A673 (cell line): ENCODE results near the gene GEN1. TPM values are rescaled to one million over a fixed set of nuclear protein-coding genes. Genes with fewer than 3 reads are reported as not detected.

Source experiments
- BruUV-seq: library from RNA; stranded (reverse); fragments of 400-500 nt; replicated peaks from 2 replicates; lab custom pipeline; 2021; lab: Mats Ljungman, UMichigan
- CTCF ChIA-PET: fragments of 300-600 bp; sonication (Branson Sonifier 250); formaldehyde crosslinking; loops from one replicate; lab custom pipeline; 2022; ENCODE audit warnings: antibody characterized with exemption; lab: Charles Lee
- POLR2A ChIA-PET: fragments of 300-600 bp; sonication (Branson Sonifier 250); formaldehyde crosslinking; loops from one replicate; lab custom pipeline; 2022; ENCODE audit warnings: antibody characterized with exemption; ENCODE audit not compliant: low non-redundant PET; lab: Charles Lee
- DNase-seq: peaks from one replicate; pipeline ENCODE4 v3.0.0-alpha.2; 2015; ENCODE audit warnings: low spot score
- H3K27ac ChIP-seq: fragments of 200-600 bp; sonication (generic); 2 replicates; pipeline ENCODE4 v1.5.1; 2016; ENCODE audit warnings: mixed run types, low read depth, mild to moderate bottlenecking, mixed read lengths, antibody characterized with exemption, low read length; ENCODE audit not compliant: poor library complexity, severe bottlenecking
- H3K27me3 ChIP-seq: fragments of 200-600 bp; sonication (generic); replicated peaks from 2 replicates; pipeline ENCODE4 v1.6.1; 2017; ENCODE audit warnings: mixed run types, low read depth, mild to moderate bottlenecking, mixed read lengths, antibody characterized with exemption, low read length; ENCODE audit not compliant: insufficient read depth, poor library complexity
- H3K36me3 ChIP-seq: fragments of 200-600 bp; sonication (generic); 2 replicates; pipeline ENCODE4 v1.6.1; 2016; ENCODE audit warnings: mixed run types, mild to moderate bottlenecking, mixed read lengths, antibody characterized with exemption, low read length; ENCODE audit not compliant: insufficient read depth, poor library complexity, severe bottlenecking
- H3K4me1 ChIP-seq: fragments of 200-600 bp; sonication (generic); 2 replicates; pipeline ENCODE4 v1.6.1; 2017; ENCODE audit warnings: mixed run types, mild to moderate bottlenecking, mixed read lengths, antibody characterized with exemption, low read length; ENCODE audit not compliant: insufficient read depth, poor library complexity, severe bottlenecking
- H3K4me3 ChIP-seq: fragments of 200-600 bp; sonication (generic); 2 replicates; pipeline ENCODE4 v1.5.1; 2016; ENCODE audit warnings: low read depth, mixed run types, mild to moderate bottlenecking, mixed read lengths, low read length; ENCODE audit not compliant: poor library complexity, severe bottlenecking
- H3K9me3 ChIP-seq: fragments of 200-600 bp; sonication (generic); 2 replicates; pipeline ENCODE4 v1.6.1; 2016; ENCODE audit warnings: mixed run types, low read depth, mild to moderate bottlenecking, mixed read lengths, antibody characterized with exemption, low read length; ENCODE audit not compliant: poor library complexity, severe bottlenecking
- EZH2 ChIP-seq: fragments of 200-600 bp; sonication (generic); IDR thresholded peaks from 2 replicates; pipeline ENCODE4 v1.6.1; 2017; ENCODE audit warnings: borderline replicate concordance, low read depth, mild to moderate bottlenecking, mixed read lengths, antibody characterized with exemption, low read length; ENCODE audit not compliant: poor library complexity, severe bottlenecking
- intact Hi-C: fragments of 100-400 bp; cut with micrococcal nuclease; formaldehyde crosslinking; loops from one replicate; pipeline ENCODE4 v1.10.0; 2022; ENCODE audit not compliant: unreplicated experiment
- total RNA-seq: library from RNA; stranded (reverse); gene quantifications from 2 replicates; pipeline ENCODE4 v1.2.3, GENCODE V29; 2021
- TF ChIP-seq, protein P1 (sequence below): fragments of 300-800, 200-600 bp; sonication (generic); conservative IDR thresholded peaks from 2 replicates; pipeline ENCODE4 v1.5.1; 2017; ENCODE audit warnings: low read depth, mild to moderate bottlenecking, antibody characterized with exemption, low read length, moderate library complexity, mixed read lengths

Gene GEN1
- total RNA-seq, 1 experiment from 2014 or later, result 33.6 TPM

DNA sequence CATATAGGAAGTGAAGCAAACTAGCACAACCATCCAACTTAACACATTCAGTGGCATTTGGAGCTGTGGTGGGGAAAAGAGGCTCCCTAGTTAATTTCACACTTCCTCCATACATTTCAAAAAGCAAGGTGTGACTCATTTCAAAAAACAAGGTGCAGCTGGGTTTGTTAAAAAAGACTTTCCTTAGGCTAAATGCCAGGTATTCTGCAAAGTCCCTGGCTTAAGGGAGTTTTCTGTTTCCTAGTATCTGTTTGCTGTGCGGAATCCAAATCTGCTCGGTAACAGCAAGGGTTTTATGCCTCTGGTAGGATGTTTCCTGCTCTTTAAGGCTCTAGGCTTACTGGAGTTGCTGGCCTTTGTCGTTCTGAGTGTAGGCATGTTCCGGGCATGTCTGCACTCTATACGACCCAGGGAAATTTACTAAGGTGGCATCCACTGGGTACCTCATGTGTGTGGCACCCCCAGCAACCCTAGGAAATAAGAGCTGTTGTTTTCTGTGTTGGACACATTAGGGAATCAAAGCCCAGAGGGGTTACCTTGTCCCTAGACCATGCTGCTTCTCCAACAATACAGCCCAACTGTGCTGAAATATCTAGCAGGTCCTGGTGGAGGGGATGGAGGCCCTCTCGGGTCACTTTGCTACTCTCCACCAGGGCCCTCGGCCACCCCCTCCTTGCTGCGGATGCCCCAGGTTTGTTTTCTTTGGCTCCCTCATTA lies 61.7 kb downstream of the GEN1 start:
- no peak for TF ChIP-seq EZH2
- TF ChIP-seq, protein P1, sequence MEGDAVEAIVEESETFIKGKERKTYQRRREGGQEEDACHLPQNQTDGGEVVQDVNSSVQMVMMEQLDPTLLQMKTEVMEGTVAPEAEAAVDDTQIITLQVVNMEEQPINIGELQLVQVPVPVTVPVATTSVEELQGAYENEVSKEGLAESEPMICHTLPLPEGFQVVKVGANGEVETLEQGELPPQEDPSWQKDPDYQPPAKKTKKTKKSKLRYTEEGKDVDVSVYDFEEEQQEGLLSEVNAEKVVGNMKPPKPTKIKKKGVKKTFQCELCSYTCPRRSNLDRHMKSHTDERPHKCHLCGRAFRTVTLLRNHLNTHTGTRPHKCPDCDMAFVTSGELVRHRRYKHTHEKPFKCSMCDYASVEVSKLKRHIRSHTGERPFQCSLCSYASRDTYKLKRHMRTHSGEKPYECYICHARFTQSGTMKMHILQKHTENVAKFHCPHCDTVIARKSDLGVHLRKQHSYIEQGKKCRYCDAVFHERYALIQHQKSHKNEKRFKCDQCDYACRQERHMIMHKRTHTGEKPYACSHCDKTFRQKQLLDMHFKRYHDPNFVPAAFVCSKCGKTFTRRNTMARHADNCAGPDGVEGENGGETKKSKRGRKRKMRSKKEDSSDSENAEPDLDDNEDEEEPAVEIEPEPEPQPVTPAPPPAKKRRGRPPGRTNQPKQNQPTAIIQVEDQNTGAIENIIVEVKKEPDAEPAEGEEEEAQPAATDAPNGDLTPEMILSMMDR, result no peak
- H3K27me3 ChIP-seq, result no peaks in the 10 kb centered on the region
- DNase-seq, result no peak

DNA sequence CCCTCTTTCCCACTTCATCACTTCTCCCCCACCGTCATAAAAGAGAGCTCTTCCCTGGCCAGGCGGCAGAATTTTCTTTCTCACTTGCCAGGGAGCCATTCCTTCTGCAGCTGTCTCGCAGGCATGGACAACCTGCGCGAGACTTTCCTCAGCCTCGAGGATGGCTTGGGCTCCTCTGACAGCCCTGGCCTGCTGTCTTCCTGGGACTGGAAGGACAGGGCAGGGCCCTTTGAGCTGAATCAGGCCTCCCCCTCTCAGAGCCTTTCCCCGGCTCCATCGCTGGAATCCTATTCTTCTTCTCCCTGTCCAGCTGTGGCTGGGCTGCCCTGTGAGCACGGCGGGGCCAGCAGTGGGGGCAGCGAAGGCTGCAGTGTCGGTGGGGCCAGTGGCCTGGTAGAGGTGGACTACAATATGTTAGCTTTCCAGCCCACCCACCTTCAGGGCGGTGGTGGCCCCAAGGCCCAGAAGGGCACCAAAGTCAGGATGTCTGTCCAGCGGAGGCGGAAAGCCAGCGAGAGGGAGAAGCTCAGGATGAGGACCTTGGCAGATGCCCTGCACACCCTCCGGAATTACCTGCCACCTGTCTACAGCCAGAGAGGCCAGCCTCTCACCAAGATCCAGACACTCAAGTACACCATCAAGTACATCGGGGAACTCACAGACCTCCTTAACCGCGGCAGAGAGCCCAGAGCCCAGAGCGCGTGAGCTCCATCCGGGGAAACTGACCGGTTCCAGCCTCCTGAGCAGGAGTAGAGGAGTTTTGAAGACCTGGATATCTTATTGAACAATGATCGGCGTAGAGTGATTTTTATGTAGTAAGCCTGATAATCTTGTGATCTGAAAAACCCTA lies 62.7 kb downstream of the GEN1 start, which contains the start of gene MSGN1:
Gene MSGN1, plus strand, starts transcription at position 65 of the 850 bp plus-strand sequence. Its CDS starts 59 bp downstream, at position 124.
- Histone ChIP-seq H3K27me3 (no peaks in the 10 kb centered on the region), H3K4me3 (no peak within 1 kb of the TSS), H3K36me3 (no peaks in the 10 kb centered on the region), H3K27ac (no peak within 1 kb of the TSS), H3K4me1 (peaks cover 16% of the 10 kb centered on the region), H3K9me3 (no peaks in the 10 kb centered on the region)
- BruUV-seq, result no TSS peak
- ChIA-PET CTCF (no interaction called here), POLR2A (no interaction called here)
- intact Hi-C loops, result no loop called here
- DNase-seq, result no peak
- TF ChIP-seq, protein P1, result no peak
- no peak for TF ChIP-seq EZH2

More for the DNA sequence above, 61.7 kb downstream of the GEN1 start:
- Histone ChIP-seq H3K4me1 (peaks cover 16% of the 10 kb centered on the region), H3K4me3 (no peak overlapping the region), H3K27ac (no peak overlapping the region), H3K9me3 (no peaks in the 10 kb centered on the region), H3K36me3 (no peaks in the 10 kb centered on the region)
- ChIA-PET POLR2A (no interaction called here), CTCF (no interaction called here)
- intact Hi-C loops, result no loop called here
- no TSS peak for BruUV-seq

DNA sequence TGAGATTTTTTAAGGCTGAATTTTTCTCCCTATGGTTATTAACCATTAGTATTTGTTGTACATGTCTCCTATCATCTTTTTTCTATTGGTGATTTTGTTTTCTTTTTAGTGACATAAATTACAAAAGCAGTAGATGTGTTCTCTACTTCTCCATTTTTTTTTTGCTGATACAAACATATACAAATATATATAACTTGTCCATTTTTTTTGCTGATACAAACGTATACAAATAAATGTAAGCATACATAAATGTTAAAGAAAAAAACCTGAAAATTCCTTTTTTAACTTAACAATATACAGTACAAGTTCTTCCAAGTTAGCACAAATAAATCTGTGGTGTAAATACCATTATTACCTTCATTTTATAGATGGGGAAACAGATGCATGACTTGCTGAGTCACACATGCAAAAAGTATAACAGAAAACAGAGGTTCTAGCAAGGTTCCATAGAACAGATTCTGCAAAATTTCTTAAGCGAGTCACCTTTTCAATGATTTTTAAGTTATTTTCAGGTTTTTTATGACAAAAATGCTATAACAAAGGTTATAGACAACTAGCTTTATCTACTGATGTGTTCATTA lies 64.4 kb downstream of the GEN1 start:
- DNase-seq, result no peak
- no peaks in the 10 kb centered on the region for H3K27me3 ChIP-seq
- BruUV-seq, result no TSS peak
- CTCF ChIA-PET, result no interaction called here
- no peaks in the 10 kb centered on the region for H3K36me3 ChIP-seq
- H3K27ac ChIP-seq, result no peak overlapping the region
- intact Hi-C loops, result no loop called here
- POLR2A ChIA-PET, result no interaction called here
- peaks cover 17% of the 10 kb centered on the region for H3K4me1 ChIP-seq
- H3K9me3 ChIP-seq, result no peaks in the 10 kb centered on the region
- TF ChIP-seq, protein P1, result no peak
- TF ChIP-seq EZH2, result no peak
- H3K4me3 ChIP-seq, result no peak overlapping the region
